MCF 10A (cell line): ENCODE measurements around the gene HSD3B7. TPM values are rescaled to one million over a fixed set of nuclear protein-coding genes. Genes with fewer than 3 reads are reported as not detected.

Experiments
- BruUV-seq: library from RNA; stranded (reverse); fragments of 400-500 nt; replicated peaks from 2 replicates; lab custom pipeline; 2021; lab: Mats Ljungman, UMichigan
- CTCF ChIA-PET: fragments of 300-600 bp; sonication (Branson Sonifier 250); formaldehyde crosslinking; extraction: SDS; loops from one replicate; lab custom pipeline; 2021; ENCODE audit warnings: antibody characterized with exemption, inconsistent platforms; lab: Yijun Ruan, JAX
- POLR2A ChIA-PET: fragments of 300-600, 350-650 bp; sonication (Branson Sonifier 250); formaldehyde crosslinking; extraction: SDS; loops from one replicate; lab custom pipeline; 2020; ENCODE audit warnings: antibody characterized with exemption, inconsistent platforms; lab: Yijun Ruan, JAX
- DNase-seq: peaks from one replicate; pipeline ENCODE4 v3.0.0-alpha.2; 2018; ENCODE audit not compliant: unreplicated experiment
- H3K27ac Mint-ChIP-seq: one replicate; pipeline ENCODE4 v1.8.0; 2022; ENCODE audit warnings: mild to moderate bottlenecking, low read depth, mixed read lengths; ENCODE audit not compliant: unreplicated experiment
- H3K27me3 Mint-ChIP-seq: one replicate; pipeline ENCODE4 v1.8.0; 2022; ENCODE audit warnings: mixed read lengths; ENCODE audit not compliant: insufficient read depth, unreplicated experiment
- H3K36me3 Mint-ChIP-seq: one replicate; pipeline ENCODE4 v1.8.0; 2022; ENCODE audit warnings: mild to moderate bottlenecking, moderate library complexity, mixed read lengths; ENCODE audit not compliant: insufficient read depth, unreplicated experiment
- H3K4me1 Mint-ChIP-seq: one replicate; pipeline ENCODE4 v1.8.0; 2022; ENCODE audit warnings: mixed read lengths; ENCODE audit not compliant: insufficient read depth, unreplicated experiment
- H3K4me3 Mint-ChIP-seq: one replicate; pipeline ENCODE4 v1.8.0; 2022; ENCODE audit warnings: mild to moderate bottlenecking, moderate library complexity, mixed read lengths; ENCODE audit not compliant: unreplicated experiment
- H3K9me3 Mint-ChIP-seq: one replicate; pipeline ENCODE4 v1.8.0; 2022; ENCODE audit warnings: mixed read lengths; ENCODE audit not compliant: unreplicated experiment
- CTCF ChIP-seq: fragments of 200-600 bp; IDR thresholded peaks from one replicate; pipeline ENCODE4 v1.8.0; 2022; ENCODE audit warnings: antibody characterized with exemption, mild to moderate bottlenecking; ENCODE audit not compliant: unreplicated experiment
- intact Hi-C: fragments of 100-400 bp; cut with micrococcal nuclease; formaldehyde crosslinking; loops from 2 replicates; pipeline ENCODE4 v1.14.1; 2022
- total RNA-seq: library from RNA; stranded (reverse); gene quantifications from 2 replicates; pipeline ENCODE4 v1.2.3, GENCODE V29; 2022

The HSD3B7 gene
- total RNA-seq, 1 experiment from 2014 or later = 5.0 TPM

- Mint-ChIP-seq H3K9me3 (no peaks in the 10 kb centered on the region), H3K27me3 (no peaks in the 10 kb centered on the region), H3K4me1 (no peaks in the 10 kb centered on the region), H3K36me3 (peaks cover 5% of the 10 kb centered on the region), H3K4me3 (no peak overlapping the region), H3K27ac (no peak overlapping the region)
- TF ChIP-seq CTCF = no peak
- intact Hi-C loops = no loop called here
- DNase-seq = no peak
- BruUV-seq = no TSS peak
- ChIA-PET CTCF (interaction anchor here (0.6 to 2.1 kb wide), 7 partner anchors 38 to 360 kb away, joined by 3 to 10 read pairs (median 3); partner anchors contain the start of gene HSD3B7), POLR2A (interaction anchor here (1.8 kb wide), 1 partner anchor 11 kb away, joined by 10 read pairs; the partner anchor contains the start of gene STX4)
Measured at GRCh38 chr16:31023252-31023602, 38.2 kb downstream of the HSD3B7 start.

GRCh38 chr16:31023627-31024226 lies 38.7 kb downstream of the HSD3B7 start:
- Mint-ChIP-seq H3K4me1 (no peaks in the 10 kb centered on the region), H3K4me3 (no peak overlapping the region), H3K36me3 (peaks cover 6% of the 10 kb centered on the region), H3K27me3 (no peaks in the 10 kb centered on the region), H3K27ac (no peak overlapping the region), H3K9me3 (no peaks in the 10 kb centered on the region)
- no peak for TF ChIP-seq CTCF
- ChIA-PET POLR2A (interaction anchor here (1.8 kb wide), 1 partner anchor 10 kb away, joined by 10 read pairs; the partner anchor contains the start of gene STX4), CTCF (interaction anchor here (0.6 to 2.1 kb wide), 7 partner anchors 39 to 358 kb away, joined by 3 to 10 read pairs (median 4); partner anchors contain the start of gene HSD3B7)
- DNase-seq = no peak
- BruUV-seq = no TSS peak
- intact Hi-C loops = no loop called here

GRCh38 chr16:31025339-31025738 lies 40.3 kb downstream of the HSD3B7 start:
- no TSS peak for BruUV-seq
- H3K4me3 Mint-ChIP-seq = no peak overlapping the region
- POLR2A ChIA-PET = no interaction called here
- no peak for TF ChIP-seq CTCF
- intact Hi-C loops = no loop called here
- H3K27me3 Mint-ChIP-seq = no peaks in the 10 kb centered on the region
- no peak overlapping the region for H3K27ac Mint-ChIP-seq
- no peaks in the 10 kb centered on the region for H3K9me3 Mint-ChIP-seq
- DNase-seq = no peak
- H3K4me1 Mint-ChIP-seq = no peaks in the 10 kb centered on the region
- H3K36me3 Mint-ChIP-seq = peaks cover 6% of the 10 kb centered on the region
- CTCF ChIA-PET = interaction anchor here (1.2 kb wide), 1 partner anchor 40 kb away, joined by 8 read pairs; the partner anchor contains the start of gene HSD3B7

DNA sequence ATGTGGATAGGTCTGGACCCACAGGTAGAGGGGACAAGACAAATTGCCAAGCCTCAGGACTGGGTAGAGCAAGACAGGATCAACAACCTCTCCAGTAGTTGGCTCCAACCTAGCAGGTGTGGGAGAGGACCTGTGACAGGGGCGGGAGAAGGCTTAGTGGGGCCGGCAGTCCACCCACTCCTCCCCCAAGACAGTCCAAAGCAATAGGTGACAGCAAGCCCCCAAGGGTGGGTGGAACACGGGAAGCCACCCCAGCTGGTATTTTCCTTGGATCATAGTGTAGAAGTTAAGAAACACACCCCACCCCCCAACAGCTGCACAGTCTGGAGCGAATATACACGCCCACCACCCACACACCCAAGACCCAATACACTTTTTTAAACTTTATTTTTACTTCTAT lies 44.3 kb downstream of the HSD3B7 start:
- H3K27ac Mint-ChIP-seq = no peak overlapping the region
- no peaks in the 10 kb centered on the region for H3K27me3 Mint-ChIP-seq
- peaks cover 17% of the 10 kb centered on the region for H3K36me3 Mint-ChIP-seq
- intact Hi-C loops = no loop called here
- no peak for DNase-seq
- H3K9me3 Mint-ChIP-seq = no peaks in the 10 kb centered on the region
- no peak for TF ChIP-seq CTCF
- ChIA-PET POLR2A (no interaction called here), CTCF (no interaction called here)
- BruUV-seq = no TSS peak
- H3K4me3 Mint-ChIP-seq = no peak overlapping the region
- no peaks in the 10 kb centered on the region for H3K4me1 Mint-ChIP-seq
